K562 (cell line): ENCODE results near the gene RSF1. TPM values are rescaled to one million over a fixed set of nuclear protein-coding genes. Genes with fewer than 3 reads are reported as not detected.

Experiments
- BCOR ChIP-seq: fragments of 450-650 bp; IDR thresholded peaks from 2 replicates; pipeline ENCODE4 v1.6.1; 2016
- FIP1L1 ChIP-seq: fragments of 200-400 bp; formaldehyde crosslinking; IDR thresholded peaks from 2 replicates; pipeline ENCODE4 v1.6.1; 2018; ENCODE audit warnings: mild to moderate bottlenecking, low read depth, low read length; ENCODE audit not compliant: poor library complexity, severe bottlenecking
- HDAC8 ChIP-seq: fragments of 450-650 bp; IDR thresholded peaks from 2 replicates; pipeline ENCODE4 v1.6.1; 2016; ENCODE audit warnings: mild to moderate bottlenecking, missing genetic modification characterization, moderate library complexity, missing compliant biosample characterization
- HDGF ChIP-seq: fragments of 450-650 bp; IDR thresholded peaks from 2 replicates; pipeline ENCODE4 v1.6.1; 2016
- HES1 ChIP-seq: fragments of 450-650 bp; IDR thresholded peaks from 2 replicates; pipeline ENCODE4 v1.6.1; 2016; ENCODE audit warnings: low read depth, mild to moderate bottlenecking, moderate library complexity
- HNRNPLL ChIP-seq: fragments of 200-400 bp; formaldehyde crosslinking; IDR thresholded peaks from 2 replicates; pipeline ENCODE4 v1.6.1; 2017; ENCODE audit warnings: low read length, low read depth, mild to moderate bottlenecking; ENCODE audit not compliant: poor library complexity, severe bottlenecking
- JUN ChIP-seq, 2 experiments: sonication (generic) in 1 of 2; formaldehyde crosslinking in 1 of 2; IDR thresholded peaks; 2 replicates each; pipeline versions ENCODE4 v1.6.1 to v1.8.0; 2012 to 2022; ENCODE audit warnings: borderline replicate concordance in 2 of 2, mild to moderate bottlenecking in 2 of 2, improper control_type of control experiment in 1 of 2, low read depth in 1 of 2, low read length in 1 of 2, missing genetic modification reagents in 1 of 2
- MYC ChIP-seq, 2 experiments: fragments of 250-450 bp in 1 of 2; sonication (Bioruptor Pico) in 1 of 2; IDR thresholded peaks; 2 replicates each; pipeline versions ENCODE4 v1.5.1 to v1.6.1; 2012 to 2021; ENCODE audit warnings: low read depth in 2 of 2, borderline replicate concordance in 1 of 2, improper control_type of control experiment in 1 of 2, low read length in 1 of 2, mild to moderate bottlenecking in 1 of 2, moderate library complexity in 1 of 2
- PHB2 ChIP-seq: fragments of 450-650 bp; IDR thresholded peaks from 2 replicates; pipeline ENCODE4 v1.6.1; 2017; ENCODE audit warnings: low read depth
- PKNOX1 ChIP-seq: fragments of 450-650 bp; IDR thresholded peaks from 2 replicates; pipeline ENCODE4 v1.6.1; 2016
- POLR2A ChIP-seq: fragments of 450-650 bp; conservative IDR thresholded peaks from 2 replicates; pipeline ENCODE4 v1.6.1; 2016
- RBM34 ChIP-seq: fragments of 200-400 bp; formaldehyde crosslinking; IDR thresholded peaks from 2 replicates; pipeline ENCODE4 v1.6.1; 2018; ENCODE audit warnings: low read length, borderline replicate concordance; ENCODE audit not compliant: insufficient read depth
- RCOR1 ChIP-seq, 2 experiments: IDR thresholded peaks; 2 replicates each; pipeline ENCODE4 v1.6.1; 2012; ENCODE audit warnings: low read depth in 2 of 2, low read length in 2 of 2, borderline replicate concordance in 1 of 2, improper control_type of control experiment in 1 of 2
- SMAD3 ChIP-seq: fragments of 450-650 bp; formaldehyde crosslinking; conservative IDR thresholded peaks from 2 replicates; pipeline ENCODE4 v1.4.0; 2020; ENCODE audit warnings: mild to moderate bottlenecking
- TAF9B ChIP-seq: fragments of 450-650 bp; IDR thresholded peaks from 2 replicates; pipeline ENCODE4 v1.6.1; 2018; ENCODE audit warnings: mild to moderate bottlenecking; ENCODE audit not compliant: partially characterized antibody
- TBL1XR1 ChIP-seq, 2 experiments: IDR thresholded peaks; 2 replicates each; pipeline ENCODE4 v1.6.1; 2012; ENCODE audit warnings: improper control_type of control experiment in 2 of 2, low read length in 2 of 2, mild to moderate bottlenecking in 1 of 2
- ZBTB1 ChIP-seq: sonication (generic); formaldehyde crosslinking; IDR thresholded peaks from 2 replicates; pipeline ENCODE4 v1.8.1; 2023; ENCODE audit warnings: missing genetic modification reagents, low read depth, mild to moderate bottlenecking, borderline replicate concordance
- ZBTB7A ChIP-seq: IDR thresholded peaks from 2 replicates; pipeline ENCODE4 v1.6.1; 2011; ENCODE audit warnings: low read depth, mild to moderate bottlenecking, low read length, moderate library complexity, borderline replicate concordance; ENCODE audit not compliant: control insufficient read depth
- ZNF174 ChIP-seq: fragments of 250-450 bp; sonication (Bioruptor Pico); IDR thresholded peaks from 2 replicates; pipeline ENCODE4 v1.4.0; 2020; ENCODE audit warnings: mild to moderate bottlenecking
- ZNF24 ChIP-seq: fragments of 450-650 bp; IDR thresholded peaks from 2 replicates; pipeline ENCODE4 v1.6.1; 2016
- ZNF280B ChIP-seq: fragments of 250-450 bp; sonication (Bioruptor Pico); IDR thresholded peaks from 2 replicates; pipeline ENCODE4 v1.5.1; 2021; ENCODE audit warnings: mild to moderate bottlenecking
- ZNF764 ChIP-seq: fragments of 250-450 bp; sonication (Bioruptor Pico); IDR thresholded peaks from 2 replicates; pipeline ENCODE4 v1.4.0; 2020; ENCODE audit warnings: low read depth, mild to moderate bottlenecking, moderate library complexity
- polyA plus RNA-seq, 8 experiments: library from polyadenylated mRNA; depleted of rRNA in 4 of 8; stranded (reverse) in 5 of 8; unstranded in 3 of 8; fragments of >200 nt; fragmentation: Nextera tagmentation in 2 of 8; fragmentation: Illumina TruSeq in 1 of 8; extraction: Ambion mirVana in 2 of 8; extraction: Trizol in 1 of 8; gene quantifications; 2 replicates each; pipeline versions ENCODE4 v1.2.1 to v1.2.3, GENCODE V29; 2011 to 2014; ENCODE audit warnings: inconsistent platforms in 1 of 8, missing spikeins in 1 of 8
- total RNA-seq, 7 experiments: library from RNA; depleted of rRNA in 6 of 7; stranded (reverse); fragments of >200 nt in 6 of 7; fragmentation: Illumina TruSeq in 2 of 7; extraction: Trizol in 2 of 7; gene quantifications; 2 replicates each; pipeline versions ENCODE4 v1.2.1 to v1.2.3, GENCODE V29; 2011 to 2021; ENCODE audit warnings: low replicate concordance in 1 of 7
- TF ChIP-seq, protein P1 (sequence below): fragments of 200-800 bp; sonication (Bioruptor generic); IDR thresholded peaks from 2 replicates; pipeline ENCODE4 v1.6.1; 2017; ENCODE audit warnings: missing genetic modification characterization, missing compliant biosample characterization

RSF1 gene
- total and polyA plus RNA-seq, 9 of the 15 experiments (the other 6 are each of a cell fraction or from before 2014, with no cell fraction given): 9.7 to 63.6 (median 42.8) TPM

- TF ChIP-seq HES1 (no peak), ZNF764 (CRISPR knock-in tag) (0 out of 2 replicates have a peak, but pooled peaks have one; percentile 33), ZNF280B (no peak), PKNOX1 (peak; percentile 77), POLR2A (peak; percentile 82), FIP1L1 (peak; percentile 89), TAF9B (peak; percentile 95), ZNF24 (peak; percentile 99), TBL1XR1 (IDR thresholded peaks at IDR 0.05; ENCODE audit: low read length in 2 of 2) (peak in 1 of 2 experiments; percentile 36; a peak in 1 of 4 replicates), HDGF (no peak), ZBTB7A (no peak), MYC (IDR thresholded peaks at IDR 0.05; ENCODE audit: low read depth, low read length) (peak; percentile 89), MYC (CRISPR knock-in tag; IDR thresholded peaks at IDR 0.05; ENCODE audit: borderline replicate concordance, low read depth) (no peak), SMAD3 (CRISPR knock-in tag) (no peak), PHB2 (no peak), ZNF174 (CRISPR knock-in tag) (no peak), RBM34 (no peak), RCOR1 (IDR thresholded peaks at IDR 0.05; ENCODE audit: borderline replicate concordance in 1 of 2, low read depth in 2 of 2, low read length in 2 of 2) (peak in 1 of 2 experiments; percentile 75; a peak in 2 of 4 replicates), HDAC8 (tag) (no peak), HNRNPLL (peak; percentile 100), ZBTB1 (CRISPR knock-in tag) (no peak), JUN (IDR thresholded peaks at IDR 0.05; ENCODE audit: borderline replicate concordance, low read depth, low read length) (peak; percentile 67; the same call in 1 of the 2 replicates), JUN (CRISPR knock-in tag; IDR thresholded peaks at IDR 0.05; ENCODE audit: borderline replicate concordance) (no peak), BCOR (0 out of 2 replicates have a peak, but pooled peaks have one; percentile 20)
- TF ChIP-seq, protein P1, sequence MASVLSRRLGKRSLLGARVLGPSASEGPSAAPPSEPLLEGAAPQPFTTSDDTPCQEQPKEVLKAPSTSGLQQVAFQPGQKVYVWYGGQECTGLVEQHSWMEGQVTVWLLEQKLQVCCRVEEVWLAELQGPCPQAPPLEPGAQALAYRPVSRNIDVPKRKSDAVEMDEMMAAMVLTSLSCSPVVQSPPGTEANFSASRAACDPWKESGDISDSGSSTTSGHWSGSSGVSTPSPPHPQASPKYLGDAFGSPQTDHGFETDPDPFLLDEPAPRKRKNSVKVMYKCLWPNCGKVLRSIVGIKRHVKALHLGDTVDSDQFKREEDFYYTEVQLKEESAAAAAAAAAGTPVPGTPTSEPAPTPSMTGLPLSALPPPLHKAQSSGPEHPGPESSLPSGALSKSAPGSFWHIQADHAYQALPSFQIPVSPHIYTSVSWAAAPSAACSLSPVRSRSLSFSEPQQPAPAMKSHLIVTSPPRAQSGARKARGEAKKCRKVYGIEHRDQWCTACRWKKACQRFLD (CRISPR knock-in tag): no peak
Measured at GRCh38 chr11:77820565-77821348, at the start of gene RSF1, which contains the start of gene AAMDC (continued).
